ENCODE results near the gene ZC3H10.

The ZC3H10 gene

GRCh38 chr12:56153678-56154065 is 35.6 kb downstream of the ZC3H10 start:
- TF ChIP-seq, protein P1, sequence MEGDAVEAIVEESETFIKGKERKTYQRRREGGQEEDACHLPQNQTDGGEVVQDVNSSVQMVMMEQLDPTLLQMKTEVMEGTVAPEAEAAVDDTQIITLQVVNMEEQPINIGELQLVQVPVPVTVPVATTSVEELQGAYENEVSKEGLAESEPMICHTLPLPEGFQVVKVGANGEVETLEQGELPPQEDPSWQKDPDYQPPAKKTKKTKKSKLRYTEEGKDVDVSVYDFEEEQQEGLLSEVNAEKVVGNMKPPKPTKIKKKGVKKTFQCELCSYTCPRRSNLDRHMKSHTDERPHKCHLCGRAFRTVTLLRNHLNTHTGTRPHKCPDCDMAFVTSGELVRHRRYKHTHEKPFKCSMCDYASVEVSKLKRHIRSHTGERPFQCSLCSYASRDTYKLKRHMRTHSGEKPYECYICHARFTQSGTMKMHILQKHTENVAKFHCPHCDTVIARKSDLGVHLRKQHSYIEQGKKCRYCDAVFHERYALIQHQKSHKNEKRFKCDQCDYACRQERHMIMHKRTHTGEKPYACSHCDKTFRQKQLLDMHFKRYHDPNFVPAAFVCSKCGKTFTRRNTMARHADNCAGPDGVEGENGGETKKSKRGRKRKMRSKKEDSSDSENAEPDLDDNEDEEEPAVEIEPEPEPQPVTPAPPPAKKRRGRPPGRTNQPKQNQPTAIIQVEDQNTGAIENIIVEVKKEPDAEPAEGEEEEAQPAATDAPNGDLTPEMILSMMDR (conservative IDR thresholded peaks at IDR 0.05): no peak
- no peak overlapping the region; the same call in 1 of the 2 replicates for H3K27ac ChIP-seq

- H3K27ac ChIP-seq: no peak overlapping the region; the same call in 1 of the 2 replicates
- TF ChIP-seq, protein P1 (conservative IDR thresholded peaks at IDR 0.05): no peak
Measured at GRCh38 chr12:56154246-56154771, 36.2 kb downstream of the ZC3H10 start.

- H3K27ac ChIP-seq: no peak overlapping the region
Measured at GRCh38 chr12:56154818-56155217, 36.8 kb downstream of the ZC3H10 start.

GRCh38 chr12:56155256-56155845 is 37.3 kb downstream of the ZC3H10 start:
- H3K27ac ChIP-seq: peak overlapping the region; percentile 94
- TF ChIP-seq, protein P1 (conservative IDR thresholded peaks at IDR 0.05): no peak

More at GRCh38 chr12:56154818-56155217, 36.8 kb downstream of the ZC3H10 start:
- TF ChIP-seq, protein P1 (conservative IDR thresholded peaks at IDR 0.05): no peak

GRCh38 chr12:56156464-56157200 is 38.6 kb downstream of the ZC3H10 start:
- peak overlapping the region; percentile 94 for H3K27ac ChIP-seq

GRCh38 chr12:56157201-56158028 is 39.3 kb downstream of the ZC3H10 start:
- TF ChIP-seq, protein P1 (conservative IDR thresholded peaks at IDR 0.05): peak; percentile 62
- H3K27ac ChIP-seq: peak overlapping the region; percentile 94

- TF ChIP-seq, protein P1 (conservative IDR thresholded peaks at IDR 0.05): no peak; the same call in 1 of the 2 replicates
- H3K27ac ChIP-seq: peak within 1 kb of the TSS; percentile 94
Measured at GRCh38 chr12:56158029-56158925, 40.2 kb downstream of the ZC3H10 start, which contains the start of gene MYL6. MYL6 (plus strand) TSS chr12:56158359; CDS start chr12:56158402, 43 bp downstream.

Data from VCaP (cell line).